Measurements from ENCODE around the gene PRODH2. TPM values are rescaled to one million over a fixed set of nuclear protein-coding genes. Genes with fewer than 3 reads are reported as not detected.
"Not testable (repeated sequence)": the region's sequence is repeated elsewhere in the genome, so short reads cannot be mapped to it uniquely, and the experiment has no call there.

Gene PRODH2
- total RNA-seq, 1 donor from 2014 or later = not detected

DNA sequence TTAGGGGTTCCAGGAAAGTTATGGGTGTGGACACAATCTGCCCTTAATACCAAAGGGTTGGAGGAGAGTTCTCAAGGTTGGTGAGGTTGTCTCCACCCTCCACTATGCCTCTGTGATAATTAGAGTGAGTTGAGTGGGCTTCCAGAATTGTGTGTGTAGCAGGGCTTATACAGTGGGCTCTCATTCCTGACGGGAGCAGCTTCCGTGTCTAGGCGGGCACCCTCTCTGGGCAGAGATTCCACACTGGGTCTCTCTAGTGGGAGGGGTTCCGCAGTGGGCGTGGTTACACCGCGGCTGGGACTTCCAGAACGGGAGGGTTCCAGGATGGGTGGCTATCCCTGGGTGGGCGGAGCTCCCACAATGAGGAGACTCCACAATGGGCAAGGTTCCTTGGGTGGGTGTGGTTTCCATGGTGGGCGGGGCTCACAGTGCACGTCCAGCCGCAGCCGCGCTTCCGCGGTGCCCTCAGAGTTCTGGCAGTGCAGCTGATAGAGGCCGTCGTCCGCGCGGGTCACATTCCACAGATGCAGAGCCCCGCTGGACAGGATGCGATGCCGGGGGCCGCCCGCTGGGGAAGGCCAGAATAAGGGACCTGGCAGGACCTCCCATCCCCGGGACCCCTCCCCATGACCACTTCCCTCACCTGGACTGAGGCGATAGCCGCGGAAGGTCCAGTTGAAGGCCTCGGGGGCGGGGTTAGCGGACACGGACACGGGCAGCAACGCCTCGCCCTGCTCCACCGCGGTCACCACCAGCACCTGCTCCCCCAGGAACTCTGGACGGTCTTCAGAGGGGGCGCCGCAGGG, 31.2 kb upstream of the PRODH2 start:
- DNase-seq (ENCODE audit: low read depth) = no peak

DNA sequence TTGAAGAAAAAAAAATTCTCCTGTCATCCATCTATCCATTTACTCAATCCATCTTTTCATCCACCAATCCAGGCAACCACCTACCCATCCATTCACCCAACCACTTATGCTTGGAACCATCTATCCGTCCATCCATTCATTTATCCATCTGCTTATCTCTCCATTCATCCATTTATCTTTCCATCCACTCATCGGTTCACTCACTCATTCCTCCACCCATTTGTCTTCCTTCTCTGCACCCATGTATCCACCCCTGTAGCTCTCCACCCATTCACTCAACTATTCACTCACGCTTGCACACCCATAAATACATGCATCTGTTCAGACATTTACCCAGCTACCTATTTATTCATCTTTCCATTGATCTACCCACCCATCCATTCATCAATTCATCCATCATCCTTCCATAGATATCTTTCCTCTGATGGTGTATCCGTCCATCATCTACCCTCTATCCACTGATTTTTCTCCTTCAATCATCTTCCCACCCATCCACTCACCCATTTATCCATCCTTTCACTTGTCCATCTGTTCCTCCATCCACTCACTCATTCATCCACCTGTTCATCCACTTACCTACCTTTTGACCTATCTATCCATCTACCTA, 30.1 kb upstream of the PRODH2 start:
- no peak for DNase-seq (ENCODE audit: low read depth)

DNA sequence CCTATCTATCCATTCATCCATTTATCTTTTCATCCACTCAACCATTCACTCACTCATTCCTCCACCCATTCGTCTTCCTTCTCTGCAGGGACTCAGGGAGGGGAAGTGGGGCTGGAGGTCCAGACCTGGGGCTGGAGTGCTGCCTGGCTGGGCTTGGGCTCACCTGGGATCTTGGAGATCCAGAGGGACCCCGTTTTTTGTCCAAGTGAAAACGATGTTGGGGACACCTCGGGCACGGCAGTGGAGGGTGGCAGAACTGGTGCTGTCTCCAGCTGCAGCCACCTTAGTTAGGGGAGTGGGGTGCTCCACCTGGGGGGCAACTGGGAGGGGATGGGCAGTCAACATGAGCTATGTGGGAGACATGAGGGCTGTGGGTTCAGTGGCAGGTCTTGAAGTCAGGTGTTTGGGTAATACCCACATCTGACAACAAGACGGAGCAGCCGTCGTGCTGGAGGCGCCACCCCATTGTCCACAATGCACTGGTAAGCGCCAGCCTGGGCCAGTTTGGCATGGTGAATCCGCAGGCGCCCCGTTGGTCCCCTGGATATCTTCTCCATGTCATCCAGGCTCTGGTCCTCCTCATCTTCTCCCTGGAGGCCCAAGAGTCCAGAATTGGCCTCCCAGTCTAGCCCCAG, 29.4 kb upstream of the PRODH2 start:
- no peak for DNase-seq (ENCODE audit: low read depth)

DNA sequence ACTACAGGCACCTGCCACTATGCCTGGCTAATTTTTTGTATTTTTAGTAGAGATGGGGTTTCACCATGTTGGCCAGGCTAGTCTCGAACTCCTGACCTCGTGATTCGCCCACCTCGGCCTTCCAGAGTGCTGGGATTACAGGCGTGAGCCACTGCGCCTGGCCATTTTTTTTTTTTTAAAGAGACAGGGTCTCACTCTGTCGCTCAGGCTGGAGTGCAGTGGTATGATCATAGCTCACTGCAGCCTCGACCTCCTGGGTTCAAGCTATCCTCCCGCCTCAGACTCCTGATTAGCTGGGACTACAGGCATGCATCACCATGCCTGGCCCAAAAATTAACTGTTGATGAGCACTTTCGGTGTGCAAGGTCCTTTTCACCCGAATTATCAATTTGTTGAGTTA, 23.5 kb upstream of the PRODH2 start:
- not testable (repeated sequence) for DNase-seq (ENCODE audit: low read depth)

- no peak for DNase-seq (ENCODE audit: low read depth)
Measured at GRCh38 chr19:35833972-35834371, 21.3 kb upstream of the PRODH2 start.

DNA sequence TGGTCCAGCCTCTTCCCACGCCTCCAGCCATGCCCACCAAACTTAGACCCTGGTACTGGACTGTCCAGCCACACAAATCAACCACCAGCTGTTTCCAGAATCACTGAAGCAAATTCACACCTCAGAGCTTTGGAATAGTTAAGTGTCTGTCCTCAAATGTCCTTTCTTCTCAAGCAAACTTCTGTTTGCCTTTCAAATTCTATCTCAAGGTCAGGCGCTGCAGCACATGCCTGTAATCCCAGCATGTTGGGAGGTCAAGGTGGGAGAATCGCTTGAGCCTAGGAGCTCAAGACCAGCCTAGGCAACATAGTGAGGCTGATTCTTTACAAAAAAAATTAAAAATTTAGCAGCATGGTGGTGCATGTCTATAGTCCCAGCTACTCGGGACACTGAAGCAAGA, 19.4 kb upstream of the PRODH2 start:
- no peak for DNase-seq (ENCODE audit: low read depth)

GRCh38 chr19:35830986-35831385, 18.3 kb upstream of the PRODH2 start:
- no peak for DNase-seq (ENCODE audit: low read depth)

GRCh38 chr19:35828692-35829301, 16.2 kb upstream of the PRODH2 start:
- peak; percentile 81 for DNase-seq (ENCODE audit: low read depth)

DNA sequence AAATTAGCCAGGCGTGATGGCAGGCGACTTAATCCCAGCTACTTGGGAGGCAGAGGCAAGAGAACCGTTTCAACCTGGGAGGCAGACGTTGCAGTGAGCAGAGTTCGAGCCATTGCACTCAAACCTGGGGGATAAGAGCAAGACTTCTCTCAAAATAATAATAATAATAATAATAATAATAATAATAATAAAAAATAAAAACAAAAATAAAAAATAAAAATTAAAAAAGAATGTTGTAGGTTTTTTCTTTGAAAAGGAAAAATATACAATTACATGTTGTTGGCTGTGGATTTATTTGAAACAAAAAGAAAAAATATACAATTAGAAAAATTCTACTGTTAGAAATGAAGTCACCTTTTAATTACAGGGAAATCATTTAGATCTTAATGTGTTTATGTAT, 11.5 kb upstream of the PRODH2 start:
- no peak for DNase-seq (ENCODE audit: low read depth)

- DNase-seq (ENCODE audit: low read depth) = no peak
Measured at GRCh38 chr19:35822579-35822978, 9.9 kb upstream of the PRODH2 start.

- DNase-seq (ENCODE audit: low read depth) = no peak
Measured at GRCh38 chr19:35818445-35818844, 5.8 kb upstream of the PRODH2 start.

DNA sequence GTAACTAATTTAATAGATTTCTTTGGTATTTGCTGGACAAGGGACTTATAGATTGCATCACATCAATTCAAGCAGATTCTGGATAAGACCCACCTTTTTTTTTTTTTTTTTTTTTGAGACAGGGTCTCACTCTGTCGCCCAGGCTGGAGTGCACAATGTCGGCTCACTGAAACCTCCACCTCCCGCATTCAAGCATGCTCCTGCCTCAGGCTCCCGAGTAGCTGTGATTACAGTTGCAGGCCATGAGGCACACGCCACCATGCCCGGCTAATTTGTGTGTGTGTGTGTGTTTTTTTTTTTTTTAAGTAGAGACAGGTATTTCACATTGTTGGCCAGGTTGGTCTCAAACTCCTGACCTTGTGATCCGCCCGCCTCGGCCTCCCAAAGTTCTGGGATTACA, 4.2 kb upstream of the PRODH2 start:
- DNase-seq (ENCODE audit: low read depth) = no peak

DNA sequence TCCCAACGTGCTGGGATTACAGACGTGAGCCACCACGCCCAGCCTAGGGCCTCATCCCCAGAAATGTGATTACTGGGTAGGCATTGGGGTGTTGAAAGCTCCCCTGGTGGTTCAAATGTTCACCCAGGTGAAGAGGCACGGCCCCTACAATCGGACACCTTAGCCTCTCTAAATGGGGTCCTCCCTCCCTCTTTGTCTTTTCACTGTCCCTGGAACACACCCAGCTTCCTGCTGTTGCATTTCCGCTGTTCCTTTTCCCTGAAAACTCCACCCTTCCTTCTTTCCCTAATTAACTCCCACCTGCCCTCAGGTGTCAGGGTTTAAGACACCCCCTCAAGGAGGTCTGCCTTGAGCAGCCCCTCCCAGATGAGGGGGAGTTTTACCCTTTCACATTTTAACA, 3.6 kb upstream of the PRODH2 start:
- DNase-seq (ENCODE audit: low read depth) = no peak

- DNase-seq (ENCODE audit: low read depth) = no peak
Measured at GRCh38 chr19:35813043-35813890, 622 bp upstream of the PRODH2 start.

GRCh38 chr19:35811317-35812219, 1.1 kb downstream of the PRODH2 start:
- DNase-seq (ENCODE audit: low read depth) = no peak

DNA sequence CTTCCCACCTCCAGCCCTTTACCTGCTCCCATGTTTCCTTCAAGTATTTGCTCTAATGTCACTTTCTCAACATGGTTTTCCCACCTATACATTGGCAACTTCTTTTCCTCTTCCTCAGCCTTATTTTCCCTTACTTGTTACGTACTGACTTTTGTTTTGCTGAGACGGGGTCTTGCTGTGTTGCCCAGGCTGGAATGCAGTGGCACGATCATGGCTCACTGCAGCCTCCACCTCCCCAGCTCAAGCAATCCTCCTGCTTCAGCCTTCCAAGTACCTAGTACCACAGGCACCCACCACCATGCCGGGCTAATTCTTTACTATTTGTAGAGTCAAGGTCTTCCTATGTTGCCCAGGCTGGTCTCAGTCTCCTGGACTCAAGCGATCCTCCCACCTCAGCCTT, 5.0 kb downstream of the PRODH2 start:
- DNase-seq (ENCODE audit: low read depth) = no peak

GRCh38 chr19:35806597-35806996, 6.0 kb downstream of the PRODH2 start:
- DNase-seq (ENCODE audit: low read depth) = no peak

GRCh38 chr19:35805526-35806102, 7.0 kb downstream of the PRODH2 start:
- DNase-seq (ENCODE audit: low read depth) = peak; percentile 13

DNA sequence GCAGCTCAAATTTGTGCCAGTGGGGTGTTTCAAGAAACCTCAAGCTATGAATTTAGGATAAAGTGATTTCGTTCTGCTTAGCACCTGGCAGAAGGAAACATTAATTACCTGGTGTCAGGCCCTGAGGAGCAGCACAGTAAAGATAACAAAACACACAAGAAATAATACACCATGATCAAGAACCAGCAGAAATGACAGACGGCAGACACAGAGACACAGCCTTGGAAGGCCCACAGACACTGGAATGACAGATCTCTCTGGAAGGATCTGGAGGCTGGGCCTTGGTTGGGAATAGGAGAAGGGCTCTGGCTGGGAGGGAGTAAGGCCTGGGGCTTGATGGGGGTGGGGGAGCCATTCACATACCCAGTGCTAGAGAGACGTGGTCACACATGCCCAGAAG, 10.8 kb downstream of the PRODH2 start:
- DNase-seq (ENCODE audit: low read depth) = no peak

DNA sequence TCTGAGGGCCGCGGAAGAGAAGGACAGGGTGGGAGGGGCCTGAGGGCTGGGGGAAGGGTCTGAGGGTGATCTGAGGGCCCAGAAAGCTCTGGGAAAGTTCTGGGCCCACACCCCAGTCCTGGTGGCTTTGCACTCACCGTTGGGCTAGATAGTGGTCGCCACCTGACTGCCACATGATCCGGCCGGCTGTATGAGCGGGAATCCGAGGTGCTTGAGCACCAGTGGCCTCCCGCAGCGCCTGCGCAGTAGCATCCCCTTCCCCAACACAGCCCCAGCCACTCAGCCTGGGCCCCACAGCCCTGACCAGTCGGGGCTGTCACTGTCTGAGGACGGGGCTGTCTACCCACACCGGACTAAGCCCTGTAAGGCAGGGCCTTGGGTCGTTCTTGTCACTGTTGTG, 15.0 kb downstream of the PRODH2 start:
- DNase-seq (ENCODE audit: low read depth) = no peak

Data from myocyte (in vitro differentiated cells).